ENCODE measurements around the gene MAML2.

The MAML2 gene

DNA sequence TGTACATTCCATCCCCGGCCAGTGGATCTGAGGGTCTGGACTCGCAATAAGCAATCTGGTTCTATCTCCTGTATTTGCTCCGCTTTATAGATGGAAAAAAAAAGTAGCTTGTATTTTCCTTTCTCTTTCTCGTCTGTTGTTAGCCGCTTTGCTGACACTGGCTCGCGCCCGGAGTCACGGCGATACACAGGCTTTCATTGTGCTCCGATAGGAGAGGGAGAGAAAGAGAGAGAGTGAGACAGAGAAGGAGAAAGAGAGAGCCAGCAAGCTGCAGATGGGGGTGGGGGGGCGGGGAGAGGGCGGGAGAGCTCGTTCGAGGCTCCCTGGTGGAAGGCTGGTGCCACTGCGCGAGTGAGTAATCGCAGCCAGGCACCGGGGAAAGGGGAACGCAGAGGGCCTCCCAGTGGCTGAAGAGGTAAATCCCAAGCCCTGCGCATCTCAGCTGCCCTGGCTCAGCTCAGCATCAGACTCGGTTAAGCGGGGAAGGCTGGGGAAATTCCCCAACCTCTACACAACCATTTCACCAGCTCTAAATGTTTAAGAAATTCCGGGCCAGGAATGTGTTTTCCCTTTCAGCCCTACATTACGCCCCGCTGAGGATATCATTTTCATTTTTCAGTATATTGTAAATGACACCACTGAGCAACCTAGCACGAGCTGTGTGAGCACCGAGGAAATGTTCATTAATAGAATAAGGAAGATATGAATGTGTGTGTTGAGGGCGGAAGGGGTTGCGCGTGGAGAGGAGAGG is at the start of gene MAML2:
Gene MAML2 (minus strand): TSS at position 235 of the 751 bp plus-strand sequence. CDS start 1,300 bp downstream, outside the sequence.
- DNase-seq (ENCODE audit: low spot score), result peak; percentile 94

- peak; percentile 7 for DNase-seq (ENCODE audit: low spot score)
Observed at GRCh38 chr11:96391698-96392307, 48.8 kb upstream of the MAML2 start.

DNA sequence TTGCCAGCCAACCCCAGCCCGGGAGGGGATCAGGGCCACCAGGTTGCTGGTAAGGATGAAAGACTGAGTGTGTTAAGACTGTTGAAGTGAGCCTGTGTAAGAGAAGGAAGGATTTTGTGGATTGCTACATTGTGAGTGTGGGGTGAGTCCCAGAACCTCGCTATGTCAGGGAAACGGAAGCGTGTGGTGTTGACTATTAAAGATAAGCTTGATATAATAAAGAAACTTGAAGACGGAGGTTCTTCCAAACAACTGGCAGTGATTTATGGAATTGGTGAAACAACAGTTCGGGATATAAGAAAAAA is 47.4 kb upstream of the MAML2 start:
- no peak for DNase-seq (ENCODE audit: low spot score)

GRCh38 chr11:96389720-96390487 is 46.9 kb upstream of the MAML2 start, which contains the start of the genes CCDC82 and JRKL:
TSS of gene CCDC82 (minus strand) at chr11:96389912. CDS start at chr11:96384747, 5,165 bp downstream.
TSS of gene JRKL (plus strand) at chr11:96390013. CDS start at chr11:96390650, 637 bp downstream.
- DNase-seq (ENCODE audit: low spot score), result peak; percentile 95

GRCh38 chr11:96388891-96389719 is 46.1 kb upstream of the MAML2 start:
- DNase-seq (ENCODE audit: low spot score), result peak; percentile 39

GRCh38 chr11:96385187-96385586 is 42.2 kb upstream of the MAML2 start:
- no peak for DNase-seq (ENCODE audit: low spot score)

GRCh38 chr11:96384156-96384555 is 41.2 kb upstream of the MAML2 start:
- DNase-seq (ENCODE audit: low spot score), result no peak

DNA sequence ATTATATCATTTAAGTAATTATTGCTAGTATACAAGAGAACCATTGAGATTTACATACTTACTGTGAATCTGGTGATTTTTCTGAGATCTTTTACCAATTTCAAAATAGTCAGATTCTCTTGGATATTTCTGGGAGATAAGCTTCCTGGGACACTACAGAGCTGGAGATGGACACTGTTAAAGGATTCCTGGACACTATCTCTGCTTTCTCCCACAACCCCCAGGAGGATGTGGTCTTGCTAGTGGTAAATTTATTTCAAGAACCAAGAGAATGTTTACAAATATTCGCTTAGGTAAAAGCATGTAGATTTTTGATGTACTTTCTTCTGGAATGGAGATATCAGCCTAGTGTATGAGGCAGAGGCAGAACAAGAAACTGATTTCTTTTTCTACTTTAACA is 33.8 kb upstream of the MAML2 start:
- no peak for DNase-seq (ENCODE audit: low spot score)

DNA sequence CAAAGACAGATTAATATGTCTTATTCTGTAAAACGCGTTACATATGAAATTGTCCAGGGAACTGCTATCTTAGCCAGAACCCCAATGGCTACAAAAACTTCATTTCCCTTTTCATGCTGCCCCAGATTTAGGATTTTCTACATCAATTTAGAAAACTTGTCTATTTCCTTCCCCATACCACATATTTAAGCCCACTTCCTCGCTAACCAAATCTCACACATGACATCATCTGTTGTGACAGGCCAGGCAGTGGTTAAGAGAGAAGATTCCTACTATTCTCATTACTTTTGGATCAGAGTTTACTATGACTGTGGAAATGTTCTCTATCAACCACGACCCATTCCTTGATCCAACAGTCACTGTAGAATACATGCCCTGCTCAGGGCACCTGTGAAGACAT is 30.8 kb upstream of the MAML2 start:
- DNase-seq (ENCODE audit: low spot score), result no peak

GRCh38 chr11:96367342-96367741 is 24.3 kb upstream of the MAML2 start:
- DNase-seq (ENCODE audit: low spot score), result no peak

DNA sequence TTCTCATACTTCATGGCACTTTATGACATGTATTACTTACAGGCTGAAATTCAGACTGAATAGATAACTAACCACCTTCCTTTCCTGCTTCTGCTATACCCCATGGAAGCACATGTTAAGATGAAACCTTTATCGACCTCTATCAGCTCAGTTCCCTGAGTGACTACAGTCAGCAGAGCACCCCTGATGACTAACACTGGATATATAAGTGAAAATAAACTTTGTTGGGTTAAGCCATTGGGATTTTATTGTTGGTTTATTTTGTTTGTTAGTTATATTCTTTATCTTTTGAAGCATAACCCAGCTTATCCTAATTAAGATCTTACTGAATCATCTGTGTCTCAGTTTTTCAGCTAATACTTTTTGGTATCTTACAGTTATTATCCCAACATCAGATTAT is 23.0 kb upstream of the MAML2 start:
- DNase-seq (ENCODE audit: low spot score), result no peak

- no peak for DNase-seq (ENCODE audit: low spot score)
Observed at GRCh38 chr11:96365493-96365892, 22.5 kb upstream of the MAML2 start.

DNA sequence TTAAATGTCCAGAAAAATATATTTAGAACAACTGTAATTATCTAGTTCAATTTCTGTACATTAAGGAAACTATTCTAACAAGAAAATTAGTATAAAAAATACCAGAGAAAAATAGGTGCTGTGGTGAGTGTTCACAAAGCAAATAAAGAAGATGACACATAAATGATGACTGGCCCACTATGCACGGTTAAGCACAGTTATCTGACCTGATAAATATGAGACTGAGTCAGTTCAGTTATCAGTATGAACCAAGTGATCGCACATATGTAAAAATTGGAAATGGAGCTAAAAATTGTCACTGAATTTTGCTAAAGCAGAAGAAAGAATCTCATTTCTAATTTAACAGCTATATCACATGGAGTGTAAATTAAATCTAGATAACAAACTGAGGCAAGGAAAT is 18.8 kb upstream of the MAML2 start:
- DNase-seq (ENCODE audit: low spot score), result no peak

DNA sequence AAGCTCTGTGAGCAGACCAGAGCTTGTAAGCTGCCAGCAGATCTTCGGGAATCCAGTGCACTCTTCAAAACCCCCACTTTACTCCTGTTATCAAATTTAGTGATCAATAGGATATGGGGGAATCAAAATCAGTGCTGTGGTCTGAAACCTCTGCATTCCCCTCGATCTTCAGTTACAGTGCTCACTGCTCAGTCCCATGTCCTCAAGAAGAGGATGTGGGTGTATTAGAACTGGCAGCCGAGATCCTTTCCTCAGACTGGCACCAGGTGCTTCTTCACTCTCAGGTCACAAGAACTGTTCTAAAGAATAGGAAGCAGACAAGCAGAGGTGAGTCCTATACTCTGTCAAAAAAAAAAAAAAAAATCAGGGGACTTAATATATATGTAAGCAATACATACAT is 15.3 kb upstream of the MAML2 start:
- no peak for DNase-seq (ENCODE audit: low spot score)

DNA sequence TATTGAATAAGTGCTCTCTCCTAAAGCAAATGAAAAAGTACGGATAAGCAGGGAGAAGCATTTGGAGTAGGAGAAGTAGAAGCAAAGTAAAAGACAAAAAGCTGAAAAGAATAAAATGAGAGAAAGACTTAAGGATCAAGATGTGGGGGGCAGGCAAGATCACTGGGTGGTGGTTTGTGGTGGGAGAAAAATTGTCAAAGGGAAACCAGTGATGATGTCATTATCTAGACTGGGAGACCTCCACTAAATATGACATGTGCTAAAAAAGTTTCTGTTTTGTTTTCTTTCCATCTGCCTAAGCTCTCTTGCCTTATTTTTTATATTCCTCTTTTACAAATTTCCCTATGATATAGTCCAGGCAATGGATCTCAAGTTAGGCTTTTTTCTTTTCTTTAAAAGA is 14.8 kb upstream of the MAML2 start:
- DNase-seq (ENCODE audit: low spot score), result no peak

DNA sequence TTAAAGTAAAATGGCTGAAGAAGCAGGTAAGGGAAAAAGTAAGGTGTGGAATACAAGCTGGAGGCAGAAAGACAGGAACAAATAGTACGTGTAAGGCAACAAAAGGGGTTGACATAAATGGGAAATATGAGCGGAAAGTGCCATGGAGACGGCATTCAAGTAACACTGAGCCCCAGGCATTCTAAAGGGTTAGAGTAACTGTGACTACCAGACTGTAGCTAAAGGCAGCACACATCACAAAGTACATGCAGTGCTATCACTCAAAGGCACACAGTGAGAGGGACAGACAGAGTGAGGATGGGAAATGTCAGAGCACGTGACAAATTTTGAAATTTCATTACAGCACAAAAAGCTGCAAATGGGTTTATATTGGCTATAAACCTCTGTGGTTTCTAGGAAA is 13.9 kb upstream of the MAML2 start:
- no peak for DNase-seq (ENCODE audit: low spot score)

GRCh38 chr11:96342014-96342960 is 708 bp downstream of the MAML2 start:
- peak; percentile 24 for DNase-seq (ENCODE audit: low spot score)

- peak; percentile 69 for DNase-seq (ENCODE audit: low spot score)
Observed at GRCh38 chr11:96341211-96342013, 1.6 kb downstream of the MAML2 start.

DNA sequence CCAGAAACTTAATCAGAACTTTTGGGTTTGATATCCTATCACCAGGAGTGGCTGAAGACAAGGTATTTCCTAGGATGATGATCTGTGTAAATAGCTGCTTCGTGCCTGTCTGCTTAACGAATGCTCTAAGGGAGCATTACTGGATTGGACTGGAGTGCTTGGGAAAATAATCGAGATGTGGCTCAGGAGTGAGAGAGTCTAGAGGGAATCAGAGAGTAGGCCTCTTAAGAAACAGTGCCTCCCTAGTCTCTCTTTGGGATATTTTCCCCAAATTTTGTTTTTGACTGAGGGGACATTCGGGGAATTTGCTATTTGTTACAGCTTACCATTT is 2.5 kb downstream of the MAML2 start:
- no peak for DNase-seq (ENCODE audit: low spot score)

All from SW480 (cell line).